Prostate gland (tissue), 2 donors: Measurements from ENCODE around the gene FAM53A.

Source experiments
- POLR2AphosphoS5 ChIP-seq: sonication (generic); formaldehyde crosslinking; IDR thresholded peaks from one replicate; pipeline ENCODE4 v1.6.1; 2017; ENCODE audit warnings: antibody characterized with exemption
- TF ChIP-seq, protein P1 (sequence below), 4 experiments: fragments of 200-600 bp in 2 of 4; fragments of 450-650 bp in 2 of 4; sonication (generic) in 2 of 4; IDR thresholded peaks; 1 replicate in 3 of 4; 2 replicates in 1 of 4; pipeline ENCODE4 v1.5.1; 2016 to 2019; ENCODE audit warnings: antibody characterized with exemption in 4 of 4, mild to moderate bottlenecking in 2 of 4, moderate library complexity in 2 of 4

- TF ChIP-seq, protein P1, sequence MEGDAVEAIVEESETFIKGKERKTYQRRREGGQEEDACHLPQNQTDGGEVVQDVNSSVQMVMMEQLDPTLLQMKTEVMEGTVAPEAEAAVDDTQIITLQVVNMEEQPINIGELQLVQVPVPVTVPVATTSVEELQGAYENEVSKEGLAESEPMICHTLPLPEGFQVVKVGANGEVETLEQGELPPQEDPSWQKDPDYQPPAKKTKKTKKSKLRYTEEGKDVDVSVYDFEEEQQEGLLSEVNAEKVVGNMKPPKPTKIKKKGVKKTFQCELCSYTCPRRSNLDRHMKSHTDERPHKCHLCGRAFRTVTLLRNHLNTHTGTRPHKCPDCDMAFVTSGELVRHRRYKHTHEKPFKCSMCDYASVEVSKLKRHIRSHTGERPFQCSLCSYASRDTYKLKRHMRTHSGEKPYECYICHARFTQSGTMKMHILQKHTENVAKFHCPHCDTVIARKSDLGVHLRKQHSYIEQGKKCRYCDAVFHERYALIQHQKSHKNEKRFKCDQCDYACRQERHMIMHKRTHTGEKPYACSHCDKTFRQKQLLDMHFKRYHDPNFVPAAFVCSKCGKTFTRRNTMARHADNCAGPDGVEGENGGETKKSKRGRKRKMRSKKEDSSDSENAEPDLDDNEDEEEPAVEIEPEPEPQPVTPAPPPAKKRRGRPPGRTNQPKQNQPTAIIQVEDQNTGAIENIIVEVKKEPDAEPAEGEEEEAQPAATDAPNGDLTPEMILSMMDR (IDR thresholded peaks at IDR 0.05) = no peak
- no peak for TF ChIP-seq POLR2AphosphoS5
Observed at GRCh38 chr4:1713003-1713851, 29.1 kb upstream of the FAM53A start.
